ENCODE results near the gene GRIK4. TPM values are rescaled to one million over a fixed set of nuclear protein-coding genes. Genes with fewer than 3 reads are reported as not detected.

GRIK4 gene
- total and polyA plus RNA-seq, 4 donors, result 0.41 to 4.9 (median 1.7) TPM

DNA sequence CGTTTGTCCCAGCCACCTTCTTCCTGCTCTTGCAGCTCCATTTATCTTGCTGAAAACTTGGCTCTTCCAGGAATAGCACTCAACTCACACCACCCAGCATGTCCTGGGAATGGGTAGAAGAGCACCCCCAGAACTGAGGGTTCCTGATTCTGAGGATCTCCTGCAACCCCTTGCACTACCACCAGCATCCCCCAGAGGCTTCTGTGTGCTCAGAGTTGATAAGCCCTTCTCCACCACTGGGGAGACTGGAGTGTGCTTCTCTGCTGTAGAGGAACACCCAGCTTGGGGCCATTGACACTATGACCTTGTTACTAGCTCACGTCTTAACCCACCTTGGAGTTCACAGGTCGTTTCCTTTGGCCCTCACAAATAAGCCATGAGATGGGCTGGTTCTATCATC is 121.0 kb downstream of the GRIK4 start:
- H3K4me1 ChIP-seq (ENCODE audit: control insufficient read depth in 5 of 5, insufficient read depth in 5 of 5, low read length in 5 of 5), result peaks cover 0 to 13% (median 0%) of the 10 kb centered on the region in 5 donors
- no peak for DNase-seq
- no peaks in the 10 kb centered on the region for H3K27me3 ChIP-seq (ENCODE audit: control insufficient read depth in 3 of 3, insufficient read depth in 3 of 3, low read length in 2 of 3)

GRCh38 chr11:120633616-120634393 is 122.3 kb downstream of the GRIK4 start:
- H3K27me3 ChIP-seq (ENCODE audit: control insufficient read depth in 3 of 3, insufficient read depth in 3 of 3, low read length in 2 of 3), result no peaks in the 10 kb centered on the region
- WGBS, 2 donors, result 38 to 45% methylated on average over 15 of the region's 15 CpGs
- ATAC-seq (ENCODE audit: insufficient read depth, low FRiP score), result no peak
- H3K9ac ChIP-seq (ENCODE audit: insufficient read depth in 1 of 2, low read length in 2 of 2), result no peak overlapping the region
- H3K4me3 ChIP-seq, result no peak overlapping the region
- DNase-seq, result peak in 1 of 3 donors; percentile 59
- H3K36me3 ChIP-seq (ENCODE audit: control insufficient read depth in 4 of 4, insufficient read depth in 4 of 4, low read length in 4 of 4), result no peaks in the 10 kb centered on the region
- TF ChIP-seq, protein P1, sequence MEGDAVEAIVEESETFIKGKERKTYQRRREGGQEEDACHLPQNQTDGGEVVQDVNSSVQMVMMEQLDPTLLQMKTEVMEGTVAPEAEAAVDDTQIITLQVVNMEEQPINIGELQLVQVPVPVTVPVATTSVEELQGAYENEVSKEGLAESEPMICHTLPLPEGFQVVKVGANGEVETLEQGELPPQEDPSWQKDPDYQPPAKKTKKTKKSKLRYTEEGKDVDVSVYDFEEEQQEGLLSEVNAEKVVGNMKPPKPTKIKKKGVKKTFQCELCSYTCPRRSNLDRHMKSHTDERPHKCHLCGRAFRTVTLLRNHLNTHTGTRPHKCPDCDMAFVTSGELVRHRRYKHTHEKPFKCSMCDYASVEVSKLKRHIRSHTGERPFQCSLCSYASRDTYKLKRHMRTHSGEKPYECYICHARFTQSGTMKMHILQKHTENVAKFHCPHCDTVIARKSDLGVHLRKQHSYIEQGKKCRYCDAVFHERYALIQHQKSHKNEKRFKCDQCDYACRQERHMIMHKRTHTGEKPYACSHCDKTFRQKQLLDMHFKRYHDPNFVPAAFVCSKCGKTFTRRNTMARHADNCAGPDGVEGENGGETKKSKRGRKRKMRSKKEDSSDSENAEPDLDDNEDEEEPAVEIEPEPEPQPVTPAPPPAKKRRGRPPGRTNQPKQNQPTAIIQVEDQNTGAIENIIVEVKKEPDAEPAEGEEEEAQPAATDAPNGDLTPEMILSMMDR (IDR thresholded peaks at IDR 0.05; ENCODE audit: control extremely low read depth, extremely low read depth), result no peak
- H3K9me3 ChIP-seq (ENCODE audit: control insufficient read depth in 4 of 4, insufficient read depth in 3 of 4, low read length in 3 of 4), result no peaks in the 10 kb centered on the region
- peaks cover 0 to 10% (median 0%) of the 10 kb centered on the region in 5 donors for H3K4me1 ChIP-seq (ENCODE audit: control insufficient read depth in 5 of 5, insufficient read depth in 5 of 5, low read length in 5 of 5)
- H3K27ac ChIP-seq (ENCODE audit: low read depth in 1 of 2, low read length in 1 of 2), result no peak overlapping the region

More for the DNA sequence above, 121.0 kb downstream of the GRIK4 start:
- no peak overlapping the region for H3K9ac ChIP-seq (ENCODE audit: insufficient read depth in 1 of 2, low read length in 2 of 2)
- no peak overlapping the region for H3K27ac ChIP-seq (ENCODE audit: low read depth in 1 of 2, low read length in 1 of 2)
- no peaks in the 10 kb centered on the region for H3K36me3 ChIP-seq (ENCODE audit: control insufficient read depth in 4 of 4, insufficient read depth in 4 of 4, low read length in 4 of 4)
- H3K9me3 ChIP-seq (ENCODE audit: control insufficient read depth in 4 of 4, insufficient read depth in 3 of 4, low read length in 3 of 4), result no peaks in the 10 kb centered on the region
- no peak for ATAC-seq (ENCODE audit: insufficient read depth, low FRiP score)
- H3K4me3 ChIP-seq, result no peak overlapping the region
- TF ChIP-seq, protein P1 (IDR thresholded peaks at IDR 0.05; ENCODE audit: control extremely low read depth, extremely low read depth), result no peak
- 70 to 73% methylated on average over 3 of the region's 3 CpGs for WGBS, 2 donors

GRCh38 chr11:120634706-120635105 is 123.2 kb downstream of the GRIK4 start:
- no peaks in the 10 kb centered on the region for H3K27me3 ChIP-seq (ENCODE audit: control insufficient read depth in 3 of 3, insufficient read depth in 3 of 3, low read length in 2 of 3)
- no peaks in the 10 kb centered on the region for H3K9me3 ChIP-seq (ENCODE audit: control insufficient read depth in 4 of 4, insufficient read depth in 3 of 4, low read length in 3 of 4)
- DNase-seq (no peak), ATAC-seq (ENCODE audit: insufficient read depth, low FRiP score) (no peak)
- H3K9ac ChIP-seq (ENCODE audit: insufficient read depth in 1 of 2, low read length in 2 of 2), result no peak overlapping the region
- H3K36me3 ChIP-seq (ENCODE audit: control insufficient read depth in 4 of 4, insufficient read depth in 4 of 4, low read length in 4 of 4), result no peaks in the 10 kb centered on the region
- H3K27ac ChIP-seq (ENCODE audit: low read depth in 1 of 2, low read length in 1 of 2), result no peak overlapping the region
- H3K4me1 ChIP-seq (ENCODE audit: control insufficient read depth in 5 of 5, insufficient read depth in 5 of 5, low read length in 5 of 5), result peaks cover 0 to 10% (median 0%) of the 10 kb centered on the region in 5 donors
- no peak overlapping the region for H3K4me3 ChIP-seq
- TF ChIP-seq, protein P1 (IDR thresholded peaks at IDR 0.05; ENCODE audit: control extremely low read depth, extremely low read depth), result no peak
- 83 to 90% methylated on average over 13 of the region's 13 CpGs for WGBS, 2 donors

All from lung (tissue), 12 donors.